ENCODE data around the gene NEK10. TPM values are rescaled to one million over a fixed set of nuclear protein-coding genes. Genes with fewer than 3 reads are reported as not detected.

NEK10 gene
- total RNA-seq, 4 donors from 2014 or later = 4.0 to 6.0 (median 5.4) TPM

GRCh38 chr3:27278383-27279055 is 90.7 kb downstream of the NEK10 start:
- TF ChIP-seq, protein P1, sequence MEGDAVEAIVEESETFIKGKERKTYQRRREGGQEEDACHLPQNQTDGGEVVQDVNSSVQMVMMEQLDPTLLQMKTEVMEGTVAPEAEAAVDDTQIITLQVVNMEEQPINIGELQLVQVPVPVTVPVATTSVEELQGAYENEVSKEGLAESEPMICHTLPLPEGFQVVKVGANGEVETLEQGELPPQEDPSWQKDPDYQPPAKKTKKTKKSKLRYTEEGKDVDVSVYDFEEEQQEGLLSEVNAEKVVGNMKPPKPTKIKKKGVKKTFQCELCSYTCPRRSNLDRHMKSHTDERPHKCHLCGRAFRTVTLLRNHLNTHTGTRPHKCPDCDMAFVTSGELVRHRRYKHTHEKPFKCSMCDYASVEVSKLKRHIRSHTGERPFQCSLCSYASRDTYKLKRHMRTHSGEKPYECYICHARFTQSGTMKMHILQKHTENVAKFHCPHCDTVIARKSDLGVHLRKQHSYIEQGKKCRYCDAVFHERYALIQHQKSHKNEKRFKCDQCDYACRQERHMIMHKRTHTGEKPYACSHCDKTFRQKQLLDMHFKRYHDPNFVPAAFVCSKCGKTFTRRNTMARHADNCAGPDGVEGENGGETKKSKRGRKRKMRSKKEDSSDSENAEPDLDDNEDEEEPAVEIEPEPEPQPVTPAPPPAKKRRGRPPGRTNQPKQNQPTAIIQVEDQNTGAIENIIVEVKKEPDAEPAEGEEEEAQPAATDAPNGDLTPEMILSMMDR (IDR thresholded peaks at IDR 0.05) = no peak
- no peak for TF ChIP-seq POLR2A (IDR thresholded peaks at IDR 0.05)
- no peak for DNase-seq
- H3K4me3 ChIP-seq = no peak overlapping the region
- H3K27me3 ChIP-seq = no peaks in the 10 kb centered on the region
- no peaks in the 10 kb centered on the region for H3K36me3 ChIP-seq
- no peaks in the 10 kb centered on the region for H3K4me1 ChIP-seq
- no peaks in the 10 kb centered on the region for H3K9me3 ChIP-seq
- H3K27ac ChIP-seq = no peak overlapping the region

DNA sequence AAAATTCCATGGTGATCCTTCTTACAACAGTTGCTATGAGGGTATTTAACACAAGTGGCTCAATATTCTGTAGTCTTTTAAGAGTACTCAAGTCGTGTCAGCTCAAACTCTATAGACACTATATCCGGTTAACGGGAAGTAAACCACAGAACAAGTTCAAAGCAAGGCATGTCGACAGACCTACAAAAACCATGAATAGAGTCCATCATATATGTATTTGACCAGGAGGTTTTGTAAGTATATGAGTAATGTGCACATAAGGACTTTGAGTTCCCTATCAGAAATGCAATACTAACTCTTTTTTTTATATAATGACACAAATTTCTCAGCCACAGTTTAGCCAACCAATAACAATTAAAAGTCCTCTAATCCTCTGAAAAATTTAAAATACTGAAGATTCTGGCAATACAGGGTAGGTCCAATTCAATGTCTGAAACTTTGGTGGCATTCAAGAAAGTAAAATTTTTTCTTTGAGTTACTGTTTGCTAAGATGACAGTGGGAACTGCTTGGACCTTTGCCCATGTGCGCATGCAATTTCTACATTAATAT is 93.7 kb downstream of the NEK10 start:
- Histone ChIP-seq H3K4me1 (no peaks in the 10 kb centered on the region), H3K27ac (no peak overlapping the region), H3K36me3 (no peaks in the 10 kb centered on the region), H3K9me3 (no peaks in the 10 kb centered on the region), H3K27me3 (no peaks in the 10 kb centered on the region), H3K4me3 (no peak overlapping the region)
- no peak for DNase-seq
- TF ChIP-seq POLR2A (IDR thresholded peaks at IDR 0.05) = no peak
- TF ChIP-seq, protein P1 (IDR thresholded peaks at IDR 0.05) = no peak

DNA sequence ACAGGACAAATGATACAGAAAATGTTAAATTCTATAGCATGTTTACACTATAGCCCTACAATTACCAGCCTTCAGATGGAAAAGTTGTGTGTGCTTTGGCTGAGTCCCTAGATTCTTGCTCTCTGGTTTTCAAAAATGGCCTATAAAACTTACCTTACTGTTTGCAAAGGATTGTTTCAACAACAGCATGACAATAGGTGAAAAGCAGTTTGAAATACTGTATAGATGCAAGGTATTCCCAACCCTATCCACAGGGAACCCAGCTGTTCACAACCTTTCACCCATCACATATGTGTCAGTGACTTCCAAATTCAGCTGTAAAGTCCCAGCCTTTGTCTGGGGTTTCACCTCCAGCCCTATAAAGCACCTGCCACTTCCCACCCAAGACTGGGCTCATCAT is 97.3 kb downstream of the NEK10 start:
- H3K36me3 ChIP-seq = no peaks in the 10 kb centered on the region
- H3K27ac ChIP-seq = no peak overlapping the region
- H3K4me1 ChIP-seq = no peaks in the 10 kb centered on the region
- no peak overlapping the region for H3K4me3 ChIP-seq
- no peak for DNase-seq
- TF ChIP-seq POLR2A (IDR thresholded peaks at IDR 0.05) = no peak
- TF ChIP-seq, protein P1 (IDR thresholded peaks at IDR 0.05) = no peak
- H3K27me3 ChIP-seq = no peaks in the 10 kb centered on the region
- H3K9me3 ChIP-seq = no peaks in the 10 kb centered on the region

GRCh38 chr3:27254896-27255295 is 114.3 kb downstream of the NEK10 start:
- H3K27me3 ChIP-seq = no peaks in the 10 kb centered on the region
- TF ChIP-seq POLR2A (IDR thresholded peaks at IDR 0.05) = no peak
- TF ChIP-seq, protein P1 (IDR thresholded peaks at IDR 0.05) = no peak
- H3K9me3 ChIP-seq = no peaks in the 10 kb centered on the region
- no peaks in the 10 kb centered on the region for H3K36me3 ChIP-seq
- no peak for DNase-seq
- H3K4me3 ChIP-seq = no peak overlapping the region
- H3K27ac ChIP-seq = no peak overlapping the region
- H3K4me1 ChIP-seq = no peaks in the 10 kb centered on the region

- Histone ChIP-seq H3K4me1 (no peaks in the 10 kb centered on the region), H3K36me3 (no peaks in the 10 kb centered on the region), H3K4me3 (no peak overlapping the region), H3K27me3 (no peaks in the 10 kb centered on the region), H3K9me3 (no peaks in the 10 kb centered on the region), H3K27ac (no peak overlapping the region)
- no peak for TF ChIP-seq POLR2A (IDR thresholded peaks at IDR 0.05)
- TF ChIP-seq, protein P1 (IDR thresholded peaks at IDR 0.05) = peak in 3 of 6 experiments; percentile 51 to 58 (median 53)
- peak; percentile 17 to 50 (median 49) for DNase-seq
These were observed 115.4 kb downstream of the NEK10 start for GRCh38 chr3:27253831-27254230.
